Ectodermal cell (in vitro differentiated cells): ENCODE results near the gene SLAMF6.

Experiments used
- H3K27ac ChIP-seq: 2 replicates; pipeline ENCODE4 v1.7.0; 2013; ENCODE audit warnings: mild to moderate bottlenecking, low read depth, low read length; ENCODE audit not compliant: insufficient read depth, poor library complexity, severe bottlenecking
- H3K27me3 ChIP-seq: 2 replicates; pipeline ENCODE4 v1.7.0; 2013; ENCODE audit warnings: mild to moderate bottlenecking, low read length; ENCODE audit not compliant: insufficient read depth, control insufficient read depth, poor library complexity, severe bottlenecking
- H3K36me3 ChIP-seq: one replicate; pipeline ENCODE4 v1.7.0; 2013; ENCODE audit warnings: low read length; ENCODE audit not compliant: control insufficient read depth, insufficient read depth
- H3K4me1 ChIP-seq: one replicate; pipeline ENCODE4 v1.7.0; 2013; ENCODE audit warnings: low read length; ENCODE audit not compliant: control insufficient read depth, insufficient read depth
- H3K4me3 ChIP-seq: 2 replicates; pipeline ENCODE4 v1.7.0; 2013; ENCODE audit warnings: low read depth, low read length, control low read depth; ENCODE audit not compliant: insufficient read depth
- H3K9me3 ChIP-seq: 2 replicates; pipeline ENCODE4 v1.7.0; 2013; ENCODE audit warnings: mild to moderate bottlenecking, low read length, moderate library complexity; ENCODE audit not compliant: control insufficient read depth
- WGBS, 2 experiments: methylation state at CpG; one replicate each; pipeline ENCODE4 v1.1.7; 2013; ENCODE audit warnings: missing lambda C conversion rate in 2 of 2; 5-methylcytosine and 5-hydroxymethylcytosine counted together

SLAMF6 gene

DNA sequence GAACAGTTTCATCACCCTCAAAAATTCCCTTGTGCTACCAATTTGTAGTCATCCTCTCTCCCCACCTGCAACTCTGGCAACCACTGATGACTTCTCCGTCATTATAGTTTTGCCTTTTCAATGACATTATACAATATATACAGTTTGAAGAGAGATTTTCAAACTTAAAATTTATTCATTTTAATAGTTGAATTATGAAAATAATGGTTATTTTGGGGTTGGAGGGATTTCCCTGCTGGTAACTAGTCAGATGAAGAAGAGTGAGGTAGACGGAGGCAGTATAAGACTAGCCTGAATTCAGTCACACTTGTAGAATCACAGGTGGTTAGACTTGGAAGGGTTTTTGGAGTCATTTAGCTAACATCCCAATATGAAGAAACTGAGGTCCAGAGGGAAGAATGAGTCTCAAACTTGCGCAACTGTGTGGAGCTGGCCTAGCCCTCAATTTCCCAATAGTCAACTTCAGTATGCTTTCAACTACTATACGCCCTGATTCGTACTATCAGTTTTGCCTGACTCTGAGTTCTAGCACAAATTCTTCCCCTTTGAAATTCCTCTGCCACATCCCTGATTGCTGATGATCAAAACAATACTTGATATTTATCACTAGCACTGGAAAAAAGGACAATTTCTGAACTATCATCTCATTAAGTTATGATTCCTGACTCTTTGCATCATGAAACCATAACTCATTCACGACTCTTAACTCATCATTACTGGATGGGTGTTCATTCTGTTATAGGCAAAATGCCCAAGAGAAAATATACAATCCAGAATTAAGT is 68.5 kb downstream of the SLAMF6 start:
- Histone ChIP-seq H3K9me3 (no peaks in the 10 kb centered on the region), H3K4me1 (peaks cover 5% of the 10 kb centered on the region), H3K36me3 (no peaks in the 10 kb centered on the region), H3K27me3 (no peaks in the 10 kb centered on the region), H3K27ac (no peak overlapping the region), H3K4me3 (no peak overlapping the region)
- 92 to 99% methylated on average over 5 of the region's 6 CpGs for WGBS, 2 experiments

DNA sequence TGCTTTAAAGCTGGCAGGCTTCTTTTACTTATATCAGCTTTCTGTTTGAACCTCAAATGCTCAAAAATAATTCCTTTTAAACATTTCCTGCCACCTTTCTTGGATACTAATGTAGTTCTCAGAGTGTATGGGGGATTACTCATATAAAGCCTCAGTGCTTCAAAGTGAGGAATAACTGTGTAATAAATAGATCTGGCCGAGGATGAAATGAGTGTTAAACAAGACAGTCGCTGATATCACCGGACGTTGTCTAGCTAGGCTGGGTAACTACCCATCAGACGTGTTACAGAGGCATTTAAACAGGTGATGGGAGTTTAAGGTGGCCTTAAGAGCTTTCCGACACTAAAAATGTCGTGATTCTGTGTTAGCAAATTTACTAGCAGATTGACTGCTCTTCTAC is 69.6 kb downstream of the SLAMF6 start:
- Histone ChIP-seq H3K27ac (no peak overlapping the region), H3K36me3 (no peaks in the 10 kb centered on the region), H3K9me3 (no peaks in the 10 kb centered on the region), H3K27me3 (no peaks in the 10 kb centered on the region), H3K4me3 (no peak overlapping the region), H3K4me1 (no peaks in the 10 kb centered on the region)
- WGBS, 2 experiments: 94 to 96% methylated on average over 7 of the region's 7 CpGs

DNA sequence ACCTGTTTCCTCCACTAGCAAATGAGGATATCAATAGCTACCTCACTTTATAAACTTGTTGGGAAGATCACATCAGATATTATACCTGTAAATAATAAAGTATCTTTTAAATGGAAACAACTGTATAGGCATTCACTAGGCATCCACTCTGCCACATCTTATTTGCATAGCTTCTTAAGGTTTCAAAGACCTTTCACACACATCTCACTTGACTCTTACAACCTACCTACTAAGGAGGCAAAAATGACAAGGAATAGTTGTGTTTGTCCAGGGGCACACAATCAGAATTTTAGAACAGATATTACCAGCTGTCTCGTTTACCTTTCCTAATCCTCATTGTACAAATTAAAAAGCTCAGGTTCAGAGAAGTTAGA is 71.2 kb downstream of the SLAMF6 start:
- 81 to 100% methylated on average over 1 of the region's 1 CpG for WGBS, 2 experiments
- Histone ChIP-seq H3K4me1 (no peaks in the 10 kb centered on the region), H3K9me3 (no peaks in the 10 kb centered on the region), H3K36me3 (no peaks in the 10 kb centered on the region), H3K27ac (no peak overlapping the region), H3K4me3 (no peak overlapping the region), H3K27me3 (no peaks in the 10 kb centered on the region)

DNA sequence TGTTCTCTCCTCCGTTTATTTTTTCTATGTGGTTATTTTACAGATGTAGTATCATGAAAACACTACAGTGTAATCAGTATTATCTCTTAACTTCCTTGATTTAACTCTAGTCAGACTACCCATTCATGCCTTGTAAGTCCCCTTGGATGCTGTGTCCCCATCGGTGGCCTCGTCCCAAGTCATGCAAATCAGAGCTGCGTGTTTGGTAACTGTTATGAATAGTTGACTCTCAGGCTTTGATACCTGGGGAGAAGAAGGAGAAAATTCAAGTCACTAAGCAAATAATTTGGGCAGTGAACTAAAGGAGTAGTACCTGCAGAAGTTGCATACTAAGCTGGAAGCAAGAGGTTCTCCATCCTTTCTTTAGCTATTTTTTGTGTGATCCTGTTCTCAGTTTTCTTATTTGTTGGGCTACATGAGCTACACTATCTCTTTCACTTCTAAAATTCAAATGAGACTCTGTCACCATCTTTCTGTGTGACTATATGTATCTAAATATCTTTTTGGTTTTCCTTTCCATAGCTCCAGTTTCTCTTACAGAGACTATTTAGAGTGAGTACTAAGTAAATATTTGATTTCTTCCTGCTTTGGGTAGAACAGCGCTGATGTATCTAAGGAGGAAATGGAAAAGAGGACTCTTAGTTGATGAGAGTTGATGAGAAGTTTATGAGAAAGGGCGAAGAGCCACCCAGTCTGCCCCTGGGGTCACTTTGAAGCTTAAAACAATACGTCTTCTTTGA is 71.8 kb downstream of the SLAMF6 start:
- no peaks in the 10 kb centered on the region for H3K4me1 ChIP-seq
- no peaks in the 10 kb centered on the region for H3K27me3 ChIP-seq
- no peak overlapping the region for H3K27ac ChIP-seq
- H3K36me3 ChIP-seq: no peaks in the 10 kb centered on the region
- no peak overlapping the region for H3K4me3 ChIP-seq
- no peaks in the 10 kb centered on the region for H3K9me3 ChIP-seq
- WGBS, 2 experiments: 91 to 93% methylated on average over 6 of the region's 7 CpGs

DNA sequence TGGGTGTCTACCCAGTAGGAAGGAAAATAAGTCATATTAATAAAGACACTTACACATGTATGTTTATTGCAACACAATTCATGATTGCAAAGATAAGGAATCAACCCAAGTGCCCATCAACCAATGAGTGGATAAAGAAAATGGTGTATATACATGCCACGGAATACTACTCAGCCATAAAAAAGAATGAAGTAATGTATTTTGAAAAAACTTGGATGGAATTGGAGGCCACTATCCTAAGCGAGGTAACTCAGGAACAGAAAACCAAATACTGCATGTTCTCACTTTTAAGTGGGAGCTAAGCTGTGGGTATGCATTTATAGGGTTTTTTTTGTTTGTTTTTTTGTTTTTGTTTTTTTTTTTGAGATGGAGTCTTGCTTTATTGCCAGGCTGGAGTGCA is 73.6 kb downstream of the SLAMF6 start:
- H3K36me3 ChIP-seq: no peaks in the 10 kb centered on the region
- no peaks in the 10 kb centered on the region for H3K9me3 ChIP-seq
- no peak overlapping the region for H3K27ac ChIP-seq
- no peak overlapping the region for H3K4me3 ChIP-seq
- 91 to 96% methylated on average over 2 of the region's 2 CpGs for WGBS, 2 experiments
- no peaks in the 10 kb centered on the region for H3K27me3 ChIP-seq
- no peaks in the 10 kb centered on the region for H3K4me1 ChIP-seq

DNA sequence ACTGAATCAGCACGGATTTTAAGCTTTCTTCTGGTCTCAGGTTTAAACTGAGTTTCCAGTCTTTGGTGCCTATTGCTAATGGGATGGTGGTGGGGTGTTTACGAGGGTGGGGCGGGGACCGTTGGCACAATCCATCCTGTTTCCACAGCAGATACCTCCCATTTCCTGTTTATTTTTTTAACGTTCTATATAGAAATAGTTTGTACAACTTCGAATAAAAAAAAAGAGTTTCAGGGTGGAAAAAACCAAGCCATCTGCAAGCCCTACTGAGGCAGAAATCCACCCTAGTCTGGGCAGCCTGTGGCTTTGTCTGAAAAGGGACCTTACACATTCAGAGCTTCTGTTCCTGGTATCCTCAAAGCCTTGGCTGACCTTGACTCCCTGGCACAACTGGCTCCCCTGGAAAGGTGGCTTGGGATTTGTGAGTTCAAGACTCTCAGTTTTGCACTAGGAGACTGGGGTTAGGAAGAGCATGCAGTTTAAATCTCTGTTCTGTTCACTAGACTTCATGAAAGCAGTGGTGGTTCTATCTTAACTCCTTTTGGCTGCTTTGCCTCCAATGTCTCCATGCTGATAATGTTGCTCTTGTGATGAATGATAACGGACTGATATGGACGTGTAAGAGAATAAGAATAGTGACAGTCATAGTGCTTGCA is 76.0 kb downstream of the SLAMF6 start:
- H3K27ac ChIP-seq: no peak overlapping the region
- WGBS, 2 experiments: 90 to 95% methylated on average over 5 to 6 of the region's 8 CpGs
- no peak overlapping the region for H3K4me3 ChIP-seq
- H3K4me1 ChIP-seq: no peaks in the 10 kb centered on the region
- no peaks in the 10 kb centered on the region for H3K36me3 ChIP-seq
- no peaks in the 10 kb centered on the region for H3K27me3 ChIP-seq
- H3K9me3 ChIP-seq: no peaks in the 10 kb centered on the region

DNA sequence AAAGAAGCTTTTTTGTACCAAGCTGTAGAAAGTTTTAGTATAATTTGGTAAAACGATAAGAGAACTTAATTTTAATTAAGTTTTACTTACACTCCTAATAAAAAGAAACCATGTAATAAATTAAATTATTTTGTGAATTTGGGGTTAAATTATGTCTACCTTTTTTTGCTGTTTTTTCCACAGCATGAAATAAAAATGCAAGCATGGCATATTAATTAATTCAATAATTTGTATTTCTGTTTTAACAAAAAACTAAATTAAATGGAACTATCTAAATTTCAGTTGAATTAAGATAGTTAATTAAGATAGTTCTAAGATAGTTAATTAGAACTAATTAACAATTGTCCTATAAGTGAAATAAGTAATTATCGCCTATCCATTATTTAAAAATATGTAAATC is 83.3 kb downstream of the SLAMF6 start:
- Histone ChIP-seq H3K27me3 (no peaks in the 10 kb centered on the region), H3K4me3 (no peak overlapping the region), H3K27ac (no peak overlapping the region), H3K36me3 (no peaks in the 10 kb centered on the region), H3K9me3 (no peaks in the 10 kb centered on the region), H3K4me1 (no peaks in the 10 kb centered on the region)
- WGBS, 2 experiments: no CpG with 5 or more reads among the region's 2 CpGs

DNA sequence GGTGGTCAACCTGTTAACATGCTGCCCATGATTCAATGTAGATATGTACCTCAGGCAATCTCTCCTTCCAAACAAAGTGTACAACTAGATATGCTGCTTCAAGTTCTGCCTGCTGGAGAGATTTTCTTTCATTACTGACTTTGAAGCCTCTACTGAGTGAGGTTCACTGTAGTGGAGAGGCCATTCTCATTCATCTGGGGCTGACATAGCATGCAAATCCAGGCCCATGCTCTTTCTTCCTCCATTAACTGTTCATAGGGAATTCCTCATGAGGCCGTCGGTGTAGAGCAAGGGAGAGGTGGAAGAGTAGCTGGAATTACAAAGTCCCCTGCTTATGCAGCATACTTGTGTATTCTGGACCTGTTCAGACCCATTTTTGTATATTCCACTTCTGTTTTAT is 84.1 kb downstream of the SLAMF6 start:
- Histone ChIP-seq H3K36me3 (no peaks in the 10 kb centered on the region), H3K27me3 (no peaks in the 10 kb centered on the region), H3K27ac (no peak overlapping the region), H3K9me3 (no peaks in the 10 kb centered on the region), H3K4me3 (no peak overlapping the region), H3K4me1 (no peaks in the 10 kb centered on the region)
- 87 to 92% methylated on average over 2 of the region's 2 CpGs for WGBS, 2 experiments

DNA sequence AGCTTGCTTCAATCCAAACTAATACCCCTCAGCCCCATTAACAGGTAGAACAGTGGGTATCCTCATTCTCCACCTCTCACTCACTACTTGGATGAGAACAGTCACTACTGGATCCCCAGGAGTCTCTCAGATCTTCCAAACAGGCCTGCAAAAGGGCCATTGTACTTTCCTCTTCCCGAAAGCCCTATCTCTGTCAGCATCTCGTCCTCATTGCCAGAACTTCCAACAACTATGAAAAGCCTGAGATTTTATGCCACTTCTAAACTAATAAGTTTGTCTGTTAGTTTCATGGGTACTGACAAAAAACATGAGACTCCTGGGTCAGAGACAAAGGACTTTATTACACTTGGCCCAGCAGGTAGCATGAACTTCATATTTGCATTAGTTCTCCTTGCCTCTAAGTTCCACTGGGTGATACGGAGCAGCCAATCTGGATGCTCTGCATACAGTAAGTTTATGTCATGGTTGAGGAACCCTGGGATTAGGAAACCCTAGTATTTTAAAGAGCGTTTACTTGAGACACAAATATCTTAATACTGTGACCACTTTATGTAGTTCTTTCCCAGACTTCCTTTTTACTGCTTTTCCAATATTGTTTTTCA is 84.6 kb downstream of the SLAMF6 start:
- Histone ChIP-seq H3K27ac (no peak overlapping the region), H3K4me1 (no peaks in the 10 kb centered on the region), H3K27me3 (no peaks in the 10 kb centered on the region), H3K4me3 (no peak overlapping the region), H3K36me3 (no peaks in the 10 kb centered on the region), H3K9me3 (no peaks in the 10 kb centered on the region)
- WGBS, 2 experiments: 91% methylated on average over 4 of the region's 4 CpGs
